HG03095 (cell line): ENCODE data around the gene SPR.
A peak's percentile ranks its signal among the peaks of the same experiment; 100 is the strongest.

Source experiments
- ATAC-seq: cut with Tn5 transposase; IDR thresholded peaks from one replicate; pipeline ENCODE4 v1.9.1; 2021; ENCODE audit warnings: moderate library complexity; ENCODE audit not compliant: unreplicated experiment

Gene SPR

GRCh38 chr2:72929010-72929409 lies 41.8 kb downstream of the SPR start:
- ATAC-seq, result no peak

DNA sequence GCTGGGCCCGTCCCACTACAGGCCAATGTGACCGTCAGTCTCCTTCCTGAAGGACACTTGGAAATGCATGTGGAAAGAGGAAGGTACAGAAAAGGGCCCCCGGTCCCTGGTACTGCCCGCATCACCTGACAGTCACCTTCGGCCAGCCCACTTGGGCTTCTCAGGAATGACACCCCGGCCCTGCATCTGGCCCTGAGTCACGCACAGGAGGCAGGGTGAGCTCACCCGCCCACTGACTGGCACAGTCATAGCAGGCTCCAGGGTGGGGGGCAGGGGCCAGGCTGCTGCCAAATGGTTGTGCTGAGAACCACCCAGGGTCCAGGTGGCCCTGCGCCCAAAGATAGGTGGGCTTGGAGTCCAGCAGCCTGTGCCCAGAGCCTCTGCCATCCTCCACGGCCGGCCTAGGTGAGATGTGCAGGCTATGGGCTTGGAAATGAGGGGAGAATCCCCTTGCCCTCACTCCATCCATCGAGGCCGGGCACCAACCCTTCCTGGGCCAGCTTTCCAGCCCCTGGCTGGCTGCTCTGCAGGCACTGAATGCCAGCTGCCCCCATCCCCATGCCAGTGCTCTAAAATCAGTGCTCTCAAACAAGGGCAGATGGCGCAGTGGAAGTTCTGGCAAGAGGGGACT lies 44.2 kb downstream of the SPR start:
- ATAC-seq, result no peak

GRCh38 chr2:72932045-72932740 lies 45.0 kb downstream of the SPR start:
- no peak for ATAC-seq

DNA sequence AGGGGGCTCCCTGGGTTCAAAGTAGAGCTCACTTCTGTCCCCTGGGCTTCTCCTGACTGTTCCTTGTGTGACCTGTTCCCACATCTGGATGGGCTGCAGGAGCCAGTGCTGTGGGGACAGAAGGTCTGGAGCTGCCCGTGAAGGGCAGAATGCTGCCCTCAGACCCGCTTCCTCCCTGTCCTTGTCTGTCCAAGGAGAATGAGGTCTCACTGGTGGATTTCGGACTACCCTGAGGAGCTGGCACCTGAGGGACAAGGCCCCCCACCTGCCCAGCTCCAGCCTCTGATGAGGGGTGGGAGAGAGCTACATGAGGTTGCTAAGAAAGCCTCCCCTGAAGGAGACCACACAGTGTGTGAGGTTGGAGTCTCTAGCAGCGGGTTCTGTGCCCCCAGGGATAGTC lies 45.6 kb downstream of the SPR start:
- no peak for ATAC-seq

GRCh38 chr2:72933207-72933606 lies 46.0 kb downstream of the SPR start:
- no peak for ATAC-seq

GRCh38 chr2:72933646-72934151 lies 46.5 kb downstream of the SPR start:
- no peak for ATAC-seq

GRCh38 chr2:72934683-72935610 lies 47.7 kb downstream of the SPR start:
- peak; percentile 48 for ATAC-seq

GRCh38 chr2:72935611-72935957 lies 48.4 kb downstream of the SPR start:
- ATAC-seq, result no peak

- ATAC-seq, result no peak
Observed at GRCh38 chr2:72936660-72937355, 49.6 kb downstream of the SPR start.

DNA sequence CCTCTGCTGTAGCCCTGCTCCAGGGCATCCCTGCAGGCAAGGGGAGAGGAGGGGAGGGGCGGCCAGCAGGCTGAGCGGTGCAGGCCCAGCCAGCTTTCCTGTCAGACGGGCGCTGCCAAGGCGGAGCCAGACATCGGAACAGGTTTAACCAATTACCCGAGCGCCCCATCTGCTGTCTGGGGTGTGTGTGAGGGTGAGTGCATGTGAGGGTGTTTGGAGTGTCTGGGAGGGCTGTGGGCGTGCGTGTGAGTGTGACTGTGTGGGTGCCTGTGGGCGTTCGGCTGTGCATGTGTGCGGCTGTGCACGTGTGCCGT lies 50.1 kb downstream of the SPR start:
- ATAC-seq, result no peak

- ATAC-seq, result no peak
Observed at GRCh38 chr2:72938455-72938854, 51.2 kb downstream of the SPR start.

- ATAC-seq, result no peak
Observed at GRCh38 chr2:72940361-72940760, 53.2 kb downstream of the SPR start.

DNA sequence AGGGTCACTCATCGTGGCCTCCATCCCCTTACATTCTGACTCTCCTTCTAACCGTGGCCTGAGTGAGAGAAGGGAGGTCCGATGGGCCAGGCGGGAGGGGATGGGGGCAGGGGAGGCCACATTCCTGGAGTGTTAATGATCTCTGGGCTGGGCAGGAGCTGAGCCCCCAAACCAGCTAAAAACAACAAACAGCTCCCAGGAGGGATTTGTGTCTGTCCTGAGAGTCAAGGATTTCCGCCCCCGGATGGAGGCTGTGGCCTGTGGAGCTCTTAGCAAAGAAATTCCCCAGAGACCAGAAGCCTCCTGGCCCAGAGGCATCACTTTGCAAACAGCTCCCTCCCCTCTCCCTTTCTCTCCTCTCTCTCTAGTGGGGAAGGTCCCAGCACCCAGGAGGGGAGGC lies 53.6 kb downstream of the SPR start:
- no peak for ATAC-seq
